NCI-H460 (cell line): ENCODE results near the gene SMPD1. TPM values are rescaled to one million over a fixed set of nuclear protein-coding genes. Genes with fewer than 3 reads are reported as not detected.

Source experiments
- DNase-seq: peaks from one replicate; pipeline ENCODE4 v3.0.0-alpha.2; 2016; ENCODE audit warnings: low read depth; ENCODE audit errors: extremely low read depth
- total RNA-seq: library from RNA; depleted of rRNA; stranded (reverse); fragments of >200 nt; shearing (Covaris generic); gene quantifications from 2 replicates; pipeline ENCODE4 v1.2.3, GENCODE V29; 2014

SMPD1 gene
- total RNA-seq, 1 experiment from 2014 or later = 7.4 TPM

DNA sequence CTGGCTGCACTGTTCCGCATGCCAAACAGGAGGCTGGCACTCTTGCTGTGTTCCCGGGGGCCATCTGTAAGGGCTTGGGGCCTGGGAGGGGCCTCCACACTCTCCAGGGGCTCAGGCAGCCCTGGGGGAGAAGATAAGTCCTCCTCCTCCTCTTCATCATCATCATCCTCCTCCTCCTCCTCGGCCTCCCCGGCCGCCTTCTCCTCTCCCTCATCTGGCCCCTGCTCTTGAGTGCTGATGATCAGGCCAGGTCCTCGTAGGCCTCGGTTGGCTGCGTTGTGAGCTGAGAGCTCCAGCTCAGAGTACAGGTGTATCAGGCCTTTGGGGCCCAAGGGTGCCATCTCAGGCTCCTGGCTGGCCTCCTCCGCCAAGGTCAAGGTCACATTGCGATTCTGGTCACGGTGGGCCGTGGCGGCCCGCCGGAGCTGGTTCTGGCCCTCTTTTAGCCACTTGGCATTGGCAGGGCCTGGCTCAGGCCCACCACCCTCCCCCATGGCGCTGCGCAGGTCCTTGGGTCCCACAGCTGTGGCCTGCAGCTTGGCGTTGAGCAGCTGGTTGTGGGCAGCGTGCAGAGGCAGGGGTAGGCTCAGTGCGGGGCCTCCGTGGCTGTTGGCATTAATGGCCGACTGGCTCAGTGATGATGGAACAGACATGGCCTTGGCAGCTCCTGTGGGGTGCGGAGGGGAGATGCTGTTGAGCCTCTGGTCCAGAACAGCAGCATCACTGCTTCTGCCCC lies 20.6 kb downstream of the SMPD1 start:
- no peak for DNase-seq

DNA sequence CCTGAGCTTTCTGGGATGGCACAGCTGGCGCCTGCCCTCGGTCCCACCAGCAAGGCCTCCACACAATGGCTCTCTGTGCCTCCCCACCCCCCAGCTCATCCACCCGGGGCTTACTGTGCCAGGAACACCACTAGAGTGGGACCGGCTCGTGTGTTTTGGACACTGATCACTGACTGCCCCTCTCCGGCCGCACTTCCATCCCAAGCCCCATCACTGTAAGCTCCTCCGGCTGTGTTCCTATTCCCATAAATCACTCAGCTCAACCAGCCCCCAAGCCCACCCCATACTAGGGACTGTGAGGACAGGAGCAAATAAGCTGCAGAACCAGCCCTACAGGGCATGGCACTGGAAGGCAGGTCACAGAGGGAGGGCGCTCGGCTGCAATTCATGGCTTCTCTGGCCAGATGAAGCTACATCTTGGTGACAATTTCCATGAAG lies 21.3 kb downstream of the SMPD1 start:
- no peak for DNase-seq

DNA sequence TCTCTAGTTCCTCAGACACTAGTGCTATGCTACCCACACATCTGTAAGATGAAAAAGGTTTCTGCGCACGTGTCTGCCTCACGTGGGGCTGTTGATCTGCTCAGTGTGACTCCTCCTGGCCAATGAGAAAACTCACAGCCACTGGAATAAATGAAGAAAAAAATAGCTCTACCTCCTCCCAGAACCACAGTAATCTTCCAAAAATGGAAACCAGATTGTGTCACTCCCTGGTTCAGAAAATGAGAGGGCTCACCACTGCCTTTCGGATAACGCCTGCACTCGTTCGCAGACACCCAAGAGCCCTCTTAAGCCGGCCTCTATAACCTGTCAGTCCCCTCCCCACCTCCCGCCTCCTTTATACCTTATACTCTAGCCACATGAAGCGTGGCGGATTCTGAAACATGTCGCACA lies 23.5 kb downstream of the SMPD1 start:
- no peak for DNase-seq

DNA sequence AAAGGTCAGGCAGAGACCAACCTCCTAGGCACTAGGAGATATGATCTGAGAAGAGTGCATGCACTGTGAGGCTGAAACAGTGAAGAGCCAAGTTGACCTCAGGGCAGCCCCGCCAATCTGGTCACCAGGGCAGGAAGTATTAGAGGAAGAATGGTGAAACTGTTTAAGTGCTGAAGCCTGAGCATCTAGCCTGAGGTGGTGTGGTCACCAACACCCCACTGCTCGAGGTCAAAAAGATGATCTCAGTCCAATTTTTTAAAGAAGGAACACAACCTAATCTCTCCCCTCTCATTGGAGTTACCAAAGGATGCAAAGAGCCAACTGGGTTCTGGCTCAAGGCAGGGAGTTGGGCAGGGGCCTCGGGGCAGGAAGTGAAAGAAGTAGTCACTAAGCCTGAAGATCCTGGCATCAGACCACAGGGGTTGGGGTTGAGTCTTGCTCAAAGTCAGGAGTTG lies 24.6 kb downstream of the SMPD1 start:
- no peak for DNase-seq

DNA sequence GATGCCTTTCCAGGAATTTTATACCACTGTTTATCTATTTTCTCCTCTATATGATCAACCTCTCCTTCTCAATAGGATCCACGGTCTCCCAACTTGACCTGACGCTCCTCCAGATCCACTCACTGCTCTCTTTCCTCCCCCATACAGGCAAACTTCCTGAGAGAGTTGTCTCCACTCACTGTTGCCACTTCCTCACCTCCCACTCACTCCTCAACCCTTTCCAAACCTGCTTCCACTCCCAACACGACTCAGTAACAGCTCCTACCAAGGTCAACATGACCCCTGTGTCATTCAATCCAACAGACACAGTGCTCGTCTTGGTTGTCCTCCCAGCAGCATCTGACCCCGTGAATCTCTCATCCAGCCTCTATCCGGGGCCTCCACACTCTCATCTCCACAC lies 25.5 kb downstream of the SMPD1 start:
- DNase-seq = no peak

DNA sequence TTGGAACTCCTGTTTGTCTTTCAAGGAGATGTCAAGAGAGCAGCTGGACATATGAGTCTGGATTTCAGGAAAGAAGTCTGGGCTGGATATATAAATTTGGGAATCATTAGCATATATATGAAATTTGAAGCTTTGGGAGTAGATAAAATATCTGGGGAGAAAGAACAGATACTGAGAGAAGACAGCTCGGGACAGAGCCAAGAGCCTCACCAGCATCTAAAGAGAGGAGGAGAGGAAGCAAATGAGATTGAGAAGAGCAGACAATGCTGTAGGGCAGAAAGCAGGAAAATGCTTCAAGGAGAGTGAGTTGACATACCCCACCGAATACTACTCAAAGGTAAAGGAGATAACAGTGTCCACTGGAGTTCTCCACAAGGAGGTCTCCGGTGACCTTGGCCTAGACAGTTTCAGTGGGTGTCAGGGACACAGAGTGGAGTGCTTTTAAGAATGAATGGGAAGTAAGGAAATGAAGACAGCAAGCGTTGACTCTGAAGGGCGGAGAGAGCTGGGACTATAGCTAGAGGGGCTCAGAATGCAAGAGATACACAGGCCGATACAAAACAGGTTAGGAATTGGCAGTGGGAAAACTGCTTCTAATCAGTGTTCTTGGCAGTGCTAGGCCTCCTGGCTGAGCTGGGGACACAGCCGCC lies 27.8 kb downstream of the SMPD1 start:
- DNase-seq = no peak

DNA sequence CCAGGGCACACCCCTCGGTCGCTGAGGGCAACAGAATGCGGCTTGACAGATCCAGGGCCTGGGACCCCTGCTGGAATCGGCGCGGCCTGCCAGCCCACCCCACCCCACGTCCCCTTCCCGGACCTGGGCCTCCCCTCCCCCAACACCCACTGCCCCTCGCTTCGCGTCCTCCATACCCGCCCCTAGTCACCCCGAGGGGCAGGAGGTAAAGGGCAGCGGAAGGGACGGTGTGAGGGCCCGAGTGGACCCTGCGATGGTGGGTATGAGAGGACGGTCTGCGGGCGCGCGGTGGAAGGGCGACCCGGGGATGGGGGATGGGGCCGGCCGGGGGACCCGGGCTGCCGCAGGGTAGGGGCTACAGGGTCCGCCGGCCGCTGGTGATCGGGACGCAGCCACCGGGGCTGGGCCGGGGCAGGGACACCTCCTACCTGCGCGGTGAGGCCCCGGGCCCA lies 28.3 kb downstream of the SMPD1 start:
- no peak for DNase-seq

DNA sequence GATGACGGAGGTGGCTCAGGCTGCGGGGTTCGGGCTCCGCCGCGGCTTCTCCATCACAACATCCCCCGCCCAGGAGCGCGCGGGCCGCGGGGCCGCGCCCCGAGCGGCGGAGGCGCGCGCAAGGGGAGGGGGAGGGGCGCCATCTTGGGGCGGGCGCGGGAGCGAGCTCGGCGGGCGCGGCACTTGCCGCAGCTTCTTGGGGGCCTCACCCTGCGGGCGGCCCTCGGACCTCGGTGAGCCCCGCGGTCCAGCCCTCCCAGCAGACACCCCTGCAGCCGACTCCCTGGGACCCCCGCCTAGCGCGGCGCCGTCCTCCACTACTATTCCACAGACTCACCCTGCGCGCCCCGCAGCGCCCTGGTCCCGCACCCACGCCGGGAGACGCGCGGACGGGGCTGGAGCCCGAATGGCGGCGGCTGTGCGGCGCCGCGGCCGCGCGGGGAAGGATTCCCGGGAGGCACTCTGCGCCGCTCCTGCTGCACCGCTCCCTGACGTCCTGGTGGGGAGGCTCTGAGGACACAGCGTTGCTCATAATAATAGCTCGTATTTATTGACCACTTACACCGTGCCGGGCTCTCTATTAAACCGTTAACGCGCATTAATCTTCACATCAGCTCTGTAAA lies 28.8 kb downstream of the SMPD1 start, which contains the start of gene APBB1:
Gene APBB1 (minus strand): TSS at position 86 of the 623 bp plus-strand sequence. CDS start 7,747 bp downstream, outside the sequence.
- DNase-seq = peak; percentile 26

DNA sequence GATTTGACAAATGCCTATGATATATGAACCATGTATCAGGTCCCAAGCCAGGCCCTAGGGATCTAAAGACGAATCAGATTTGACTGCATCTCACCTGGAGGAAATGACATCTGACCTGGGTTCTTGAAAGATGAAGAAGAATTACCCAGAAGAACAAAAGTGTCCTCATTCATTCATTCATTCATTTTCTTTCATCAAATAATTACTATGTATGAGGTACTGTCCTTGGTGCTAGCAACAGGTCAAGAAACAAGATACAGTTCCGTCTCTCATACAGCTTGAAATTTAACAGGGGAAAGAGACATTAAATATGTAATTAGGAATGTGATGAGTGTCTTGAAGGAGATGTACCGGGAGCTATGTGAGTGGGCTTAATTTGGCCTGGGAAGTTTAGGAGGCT lies 30.4 kb downstream of the SMPD1 start:
- DNase-seq = no peak

DNA sequence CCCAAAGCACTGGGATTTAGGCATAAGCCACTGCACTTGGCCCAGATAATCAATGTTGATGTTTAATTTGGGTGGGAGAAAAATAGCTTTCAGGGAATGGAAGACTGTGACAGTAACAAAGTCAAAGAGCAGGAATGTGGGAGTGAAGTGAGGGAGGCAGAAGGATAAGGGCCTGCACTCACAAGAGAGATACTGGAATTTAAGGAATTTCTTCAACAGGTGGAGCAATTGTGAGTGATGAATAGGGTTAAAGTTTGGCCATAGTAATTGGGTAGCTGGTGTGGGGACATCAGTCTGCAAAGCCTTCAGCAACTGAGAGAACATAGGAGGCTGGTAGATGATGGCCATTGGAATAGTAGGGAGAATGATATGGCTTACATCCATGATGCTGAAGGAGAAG lies 37.2 kb downstream of the SMPD1 start:
- no peak for DNase-seq

DNA sequence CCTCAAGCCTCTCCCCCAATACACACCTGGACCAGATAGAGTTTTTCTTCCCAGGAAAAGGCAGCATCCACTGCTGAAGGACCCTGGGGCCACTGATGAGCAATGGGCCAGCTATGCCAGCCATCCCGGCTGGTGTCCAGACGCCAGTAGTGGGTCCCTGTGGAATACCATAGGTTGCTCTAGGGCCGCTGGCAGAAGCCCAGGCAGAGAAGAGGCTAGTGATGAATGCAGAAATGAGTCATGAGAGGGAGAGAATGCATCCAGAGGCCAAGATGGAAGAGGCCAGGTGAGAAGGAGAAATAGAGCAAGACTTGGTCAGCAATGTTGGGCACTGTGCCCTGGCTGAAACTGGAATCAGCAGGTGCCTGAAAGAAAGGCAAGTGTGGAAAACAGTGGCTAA lies 41.6 kb downstream of the SMPD1 start:
- peak; percentile 12 for DNase-seq

DNA sequence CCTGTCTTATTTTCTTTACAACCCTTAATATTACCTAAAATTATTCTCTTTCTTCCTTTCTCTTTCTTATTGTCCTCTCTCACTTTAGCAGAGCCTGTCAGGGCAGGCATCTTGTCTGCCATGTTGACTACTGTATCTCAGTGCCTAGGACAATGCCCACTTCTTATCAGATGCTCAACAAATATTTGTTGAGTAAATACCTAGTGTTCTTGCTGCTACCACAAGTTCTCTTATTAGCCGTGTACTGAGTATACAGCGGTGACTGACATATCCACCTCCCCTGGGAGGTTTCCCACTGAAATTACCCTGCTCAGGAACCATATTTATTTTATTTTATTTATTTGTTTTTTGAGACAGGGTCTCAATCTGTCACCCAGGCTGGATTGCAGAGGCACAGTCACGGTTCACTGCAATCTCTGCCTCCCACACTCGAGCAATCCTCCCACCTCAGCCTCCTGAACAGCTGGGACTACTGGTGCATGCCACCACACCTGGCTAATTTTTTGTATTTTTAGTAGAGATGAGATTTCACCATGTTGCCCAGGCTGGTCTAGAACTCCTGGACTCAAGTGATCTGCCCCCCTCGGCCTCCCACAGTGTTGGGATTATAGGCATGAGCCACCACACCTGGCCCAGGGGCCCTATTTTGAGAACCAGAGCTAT lies 43.9 kb downstream of the SMPD1 start:
- DNase-seq = no peak

DNA sequence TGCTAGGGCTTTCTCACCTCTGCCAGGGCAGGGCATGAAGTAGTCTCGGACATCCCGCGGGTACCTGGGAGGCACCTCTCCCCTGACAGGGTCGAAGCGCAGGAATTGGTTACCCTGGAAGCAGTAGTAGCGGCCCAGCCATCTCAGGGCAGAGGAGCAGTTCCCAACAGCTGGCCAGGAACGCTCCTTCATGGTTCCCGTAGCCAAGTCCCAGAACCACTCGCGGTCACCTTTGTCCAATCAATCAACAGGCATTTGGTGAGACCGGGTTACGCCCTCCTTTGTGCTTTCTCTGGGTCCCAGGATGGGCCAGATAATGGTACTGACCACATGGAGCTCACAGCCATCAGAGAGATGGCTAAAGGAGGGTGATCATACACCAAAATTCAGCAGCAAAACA lies 47.1 kb downstream of the SMPD1 start:
- DNase-seq = no peak

DNA sequence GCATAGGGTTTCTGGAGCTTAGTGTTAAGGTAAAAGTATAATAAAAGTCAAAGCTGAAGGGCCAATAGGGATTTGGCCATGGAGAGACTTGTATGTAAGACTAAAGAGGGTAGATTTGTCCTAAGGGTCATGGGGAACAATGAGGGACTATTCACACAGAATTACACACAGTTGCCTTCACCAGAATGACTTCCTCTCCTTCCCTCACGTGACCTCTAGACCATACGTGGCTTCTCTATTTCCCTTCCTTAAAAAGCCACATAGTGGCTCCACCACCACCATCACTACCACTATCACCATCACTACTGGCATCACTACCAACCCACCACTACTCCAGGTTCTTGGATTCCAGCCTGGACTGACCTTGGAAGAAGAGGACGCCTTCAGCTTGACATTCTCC lies 47.7 kb downstream of the SMPD1 start:
- no peak for DNase-seq

DNA sequence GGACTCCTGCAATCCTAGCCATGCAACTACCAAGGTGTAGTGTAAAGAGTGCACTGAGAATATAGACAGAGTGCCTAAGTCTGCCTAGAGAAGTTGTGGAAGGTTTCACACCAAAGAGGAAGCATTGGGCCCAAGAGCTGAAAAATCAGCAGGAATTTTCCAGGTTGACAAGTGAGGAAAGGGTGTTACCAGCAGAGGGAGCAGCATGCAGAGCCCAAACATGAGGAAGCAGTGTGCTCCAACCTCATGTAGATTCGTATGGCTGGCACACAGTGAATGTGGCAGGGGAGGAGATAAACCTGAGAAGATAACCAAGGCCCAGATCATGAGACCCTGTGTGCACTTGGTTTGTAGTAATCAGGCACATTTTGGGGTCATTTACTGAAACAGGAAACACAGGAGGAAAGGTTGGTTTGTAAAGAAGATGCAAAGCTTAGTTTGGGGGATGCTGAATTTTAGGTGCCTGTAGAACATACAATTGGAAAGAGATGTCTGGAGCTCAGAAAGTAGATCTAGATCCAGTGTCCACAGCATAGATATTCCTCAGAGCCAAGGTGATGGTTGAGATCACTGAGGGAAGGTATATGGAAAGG lies 48.8 kb downstream of the SMPD1 start:
- peak; percentile 36 for DNase-seq

DNA sequence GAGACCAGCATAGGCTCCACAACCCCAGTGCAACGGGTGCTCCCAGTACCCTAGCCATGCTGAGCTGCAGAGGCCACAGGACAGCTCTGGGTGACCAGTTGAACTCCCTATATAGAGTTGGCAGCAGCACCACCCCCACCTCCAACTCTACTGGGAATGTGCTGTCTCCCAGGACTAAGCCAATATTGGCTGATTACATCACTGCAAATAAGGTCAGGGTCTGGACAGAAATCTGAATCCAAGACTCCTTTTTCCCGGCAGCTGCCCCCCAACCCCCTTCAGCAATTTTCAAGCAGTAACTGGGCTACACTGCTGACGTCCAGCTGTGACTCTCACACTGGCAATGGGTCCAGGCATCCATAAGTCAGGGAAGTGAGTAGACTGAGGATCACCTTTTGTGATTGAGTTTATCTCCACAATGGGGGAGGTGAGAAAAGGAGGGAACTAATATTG lies 50.7 kb downstream of the SMPD1 start, which contains the start of gene HPX:
Gene HPX (minus strand): TSS at position 82 of the 453 bp plus-strand sequence. CDS start 24 bp downstream, at position 58.
- DNase-seq = no peak

DNA sequence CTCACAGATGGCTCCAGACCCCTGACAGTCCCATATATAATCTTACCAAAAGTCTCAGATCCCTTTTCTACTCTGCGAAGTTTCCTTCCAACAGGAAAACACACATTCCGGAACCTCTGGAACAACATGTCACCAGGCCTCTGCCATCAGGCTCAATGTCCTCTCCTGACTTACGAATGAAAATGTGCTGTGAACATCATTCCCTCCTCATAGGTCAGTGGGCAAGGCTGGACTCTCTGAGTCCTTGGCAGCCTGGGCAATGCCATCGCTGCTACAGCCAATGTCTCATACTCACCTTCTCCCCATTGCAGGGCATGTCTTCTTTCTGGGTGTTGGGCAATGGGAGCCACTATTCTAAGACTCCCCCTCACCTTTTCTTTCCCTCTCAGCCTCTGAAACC lies 52.2 kb downstream of the SMPD1 start:
- DNase-seq = no peak

DNA sequence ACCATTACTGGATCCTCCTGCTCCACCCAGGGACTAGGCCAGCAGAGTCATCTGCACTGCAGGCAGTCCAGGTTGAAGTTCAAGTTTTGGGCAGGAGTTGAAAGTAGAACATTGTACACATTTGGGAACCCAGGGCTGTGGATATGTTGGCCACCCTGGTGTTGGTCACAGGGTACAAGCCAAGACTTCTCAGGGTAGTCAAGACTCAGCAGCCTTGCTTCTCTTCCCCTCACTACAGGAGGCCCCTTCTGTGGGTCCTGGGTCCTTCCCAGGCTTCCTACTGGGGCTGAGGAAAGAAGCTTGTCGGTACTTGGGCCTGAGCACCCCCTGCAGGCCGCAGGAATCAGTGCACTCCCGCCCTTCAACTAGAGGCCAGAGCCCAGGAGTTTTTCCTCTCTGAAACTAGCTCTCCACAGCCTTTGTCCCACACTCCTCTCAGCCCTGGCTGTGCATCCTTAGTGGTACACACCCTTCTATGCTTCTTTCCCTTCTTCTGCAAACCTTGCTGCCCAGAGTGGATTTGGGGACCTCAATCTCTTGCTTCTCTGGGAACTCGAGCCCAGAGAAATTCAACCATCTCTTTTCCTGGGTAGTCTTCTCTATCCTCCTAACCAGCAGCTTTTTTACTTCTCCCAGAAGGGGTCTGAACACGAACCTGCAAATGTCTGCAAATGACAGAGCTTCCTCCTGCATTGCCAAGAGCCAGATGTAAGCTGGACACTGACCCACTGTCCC lies 53.2 kb downstream of the SMPD1 start:
- peak; percentile 26 for DNase-seq
